SK-N-MC (cell line): Measurements from ENCODE around the gene IFIT5.

Source experiments
- EZH2 ChIP-seq: fragments of 200-600 bp; sonication (generic); IDR thresholded peaks from one replicate; pipeline ENCODE4 v1.6.1; 2017; ENCODE audit warnings: antibody characterized with exemption
- FOXP2 ChIP-seq: optimal IDR thresholded peaks from 2 replicates; pipeline ENCODE3; 2011; ENCODE audit warnings: mild to moderate bottlenecking, moderate library complexity; ENCODE audit not compliant: insufficient read depth; ENCODE audit errors: extremely low read length, control extremely low read depth
- POLR2AphosphoS5 ChIP-seq: IDR thresholded peaks from 2 replicates; pipeline ENCODE4 v1.6.1; 2012; ENCODE audit warnings: mild to moderate bottlenecking, low read depth, low read length, borderline replicate concordance

GRCh38 chr10:89428877-89429276, 14.5 kb downstream of the IFIT5 start:
- TF ChIP-seq POLR2AphosphoS5 (no peak), EZH2 (no peak), FOXP2 (no peak)
